Nephron (organoid): ENCODE results near the gene ZDHHC14.

Experiments
- H3K27ac Mint-ChIP-seq, 3 experiments: 2 replicates each; pipeline ENCODE4 v1.8.0; 2020; ENCODE audit warnings: mixed read lengths in 3 of 3, mild to moderate bottlenecking in 2 of 3, moderate library complexity in 1 of 3
- H3K27me3 Mint-ChIP-seq: 2 replicates; pipeline ENCODE4 v1.8.0; 2021; ENCODE audit warnings: low read depth, mild to moderate bottlenecking, moderate library complexity, mixed read lengths
- H3K36me3 Mint-ChIP-seq: 2 replicates; pipeline ENCODE4 v1.8.0; 2020; ENCODE audit warnings: low read depth, mixed read lengths
- H3K4me1 Mint-ChIP-seq: 2 replicates; pipeline ENCODE4 v1.8.0; 2020; ENCODE audit warnings: mixed read lengths
- H3K4me3 Mint-ChIP-seq, 3 experiments: 2 replicates each; pipeline ENCODE4 v1.8.0; 2020; ENCODE audit warnings: mild to moderate bottlenecking in 3 of 3, mixed read lengths in 3 of 3, moderate library complexity in 2 of 3
- H3K9me3 Mint-ChIP-seq: 2 replicates; pipeline ENCODE4 v1.8.0; 2020; ENCODE audit warnings: mixed read lengths
- TF ChIP-seq, protein P1 (sequence below), 3 experiments: fragments of 200-600 bp; sonication (generic); IDR thresholded peaks; one replicate each; pipeline ENCODE4 v1.5.0; 2021; ENCODE audit warnings: antibody characterized with exemption in 3 of 3; ENCODE audit not compliant: unreplicated experiment in 3 of 3

The ZDHHC14 gene

GRCh38 chr6:157675831-157676230 lies 294.8 kb downstream of the ZDHHC14 start:
- no peak overlapping the region for H3K27ac Mint-ChIP-seq
- H3K27me3 Mint-ChIP-seq: peaks cover 5% of the 10 kb centered on the region
- no peaks in the 10 kb centered on the region for H3K9me3 Mint-ChIP-seq
- TF ChIP-seq, protein P1, sequence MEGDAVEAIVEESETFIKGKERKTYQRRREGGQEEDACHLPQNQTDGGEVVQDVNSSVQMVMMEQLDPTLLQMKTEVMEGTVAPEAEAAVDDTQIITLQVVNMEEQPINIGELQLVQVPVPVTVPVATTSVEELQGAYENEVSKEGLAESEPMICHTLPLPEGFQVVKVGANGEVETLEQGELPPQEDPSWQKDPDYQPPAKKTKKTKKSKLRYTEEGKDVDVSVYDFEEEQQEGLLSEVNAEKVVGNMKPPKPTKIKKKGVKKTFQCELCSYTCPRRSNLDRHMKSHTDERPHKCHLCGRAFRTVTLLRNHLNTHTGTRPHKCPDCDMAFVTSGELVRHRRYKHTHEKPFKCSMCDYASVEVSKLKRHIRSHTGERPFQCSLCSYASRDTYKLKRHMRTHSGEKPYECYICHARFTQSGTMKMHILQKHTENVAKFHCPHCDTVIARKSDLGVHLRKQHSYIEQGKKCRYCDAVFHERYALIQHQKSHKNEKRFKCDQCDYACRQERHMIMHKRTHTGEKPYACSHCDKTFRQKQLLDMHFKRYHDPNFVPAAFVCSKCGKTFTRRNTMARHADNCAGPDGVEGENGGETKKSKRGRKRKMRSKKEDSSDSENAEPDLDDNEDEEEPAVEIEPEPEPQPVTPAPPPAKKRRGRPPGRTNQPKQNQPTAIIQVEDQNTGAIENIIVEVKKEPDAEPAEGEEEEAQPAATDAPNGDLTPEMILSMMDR (IDR thresholded peaks at IDR 0.05; ENCODE audit: unreplicated experiment in 3 of 3): no peak
- peaks cover 8% of the 10 kb centered on the region for H3K4me1 Mint-ChIP-seq
- no peaks in the 10 kb centered on the region for H3K36me3 Mint-ChIP-seq
- H3K4me3 Mint-ChIP-seq: no peak overlapping the region

DNA sequence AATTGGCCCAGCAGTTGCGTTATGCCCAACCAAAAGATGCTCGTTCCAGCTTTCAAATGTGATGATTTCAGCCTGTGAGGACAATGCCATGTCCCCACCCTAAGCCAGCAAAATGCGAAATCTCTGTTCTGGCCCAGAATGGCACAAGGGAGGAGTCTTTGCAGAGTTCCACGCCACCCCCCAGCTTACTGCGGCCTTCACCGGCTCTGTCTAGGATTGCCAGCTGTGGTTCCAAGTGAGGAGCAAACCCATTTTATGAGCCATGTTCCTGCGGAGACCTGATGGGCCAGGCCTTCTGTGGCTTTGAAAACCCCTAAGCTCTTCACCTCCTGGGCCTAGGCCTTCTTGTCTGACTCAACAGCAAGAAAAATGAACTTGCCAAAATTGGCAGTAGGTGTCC lies 295.3 kb downstream of the ZDHHC14 start:
- TF ChIP-seq, protein P1 (IDR thresholded peaks at IDR 0.05; ENCODE audit: unreplicated experiment in 3 of 3): no peak
- no peaks in the 10 kb centered on the region for H3K9me3 Mint-ChIP-seq
- H3K4me1 Mint-ChIP-seq: peaks cover 5% of the 10 kb centered on the region
- H3K4me3 Mint-ChIP-seq: no peak overlapping the region
- H3K27me3 Mint-ChIP-seq: peaks cover 5% of the 10 kb centered on the region
- H3K27ac Mint-ChIP-seq: no peak overlapping the region
- H3K36me3 Mint-ChIP-seq: no peaks in the 10 kb centered on the region

GRCh38 chr6:157677235-157677634 lies 296.2 kb downstream of the ZDHHC14 start:
- Mint-ChIP-seq H3K27ac (no peak overlapping the region), H3K9me3 (no peaks in the 10 kb centered on the region), H3K4me3 (no peak overlapping the region), H3K36me3 (no peaks in the 10 kb centered on the region), H3K4me1 (peaks cover 5% of the 10 kb centered on the region), H3K27me3 (no peaks in the 10 kb centered on the region)
- TF ChIP-seq, protein P1 (IDR thresholded peaks at IDR 0.05; ENCODE audit: unreplicated experiment in 3 of 3): no peak

DNA sequence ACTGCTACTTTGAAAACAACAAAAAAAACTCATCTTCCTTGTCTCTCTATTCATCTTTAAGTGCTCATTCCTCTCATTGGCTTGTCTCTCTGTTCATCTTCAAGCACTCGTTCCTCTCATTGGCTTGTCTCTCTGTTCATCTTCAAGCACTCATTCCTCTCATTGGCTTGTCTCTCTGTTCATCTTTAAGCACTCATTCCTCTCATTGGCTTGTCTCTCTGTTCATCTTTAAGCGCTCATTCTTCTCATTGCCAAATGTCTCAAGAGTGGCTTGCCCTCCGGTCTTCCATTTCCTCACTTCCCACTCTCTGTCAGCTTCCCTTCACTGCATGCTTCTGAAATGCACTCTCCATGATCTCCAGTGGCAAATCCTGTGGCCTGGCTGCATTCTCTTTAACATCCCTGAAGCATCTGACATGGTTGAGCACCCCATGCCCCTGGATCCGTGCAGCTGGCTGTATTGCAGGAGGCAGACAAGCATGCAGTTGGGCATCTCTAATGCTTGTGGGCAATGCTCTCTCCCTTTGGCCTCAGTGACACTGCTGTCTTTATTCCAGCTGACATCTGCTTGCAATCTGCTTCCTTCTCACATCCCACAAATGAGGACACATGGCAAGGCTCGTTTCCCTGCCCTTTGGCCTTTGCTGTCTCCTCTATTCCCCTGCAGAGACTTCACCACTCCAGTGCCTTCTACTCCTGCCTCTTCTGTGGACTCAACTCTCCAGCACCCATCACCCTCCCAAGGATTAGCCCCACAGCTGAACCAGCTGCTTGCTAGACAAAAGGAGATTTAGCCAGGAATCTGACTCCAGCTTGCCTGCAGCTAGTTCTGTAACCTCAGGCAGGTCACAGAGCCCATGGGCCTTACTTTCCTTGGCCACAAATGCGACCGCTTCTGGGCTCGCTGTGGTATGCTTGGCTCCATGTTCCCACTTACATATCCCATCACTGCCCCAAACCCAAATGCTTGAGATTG lies 298.9 kb downstream of the ZDHHC14 start:
- Mint-ChIP-seq H3K4me1 (peaks cover 8% of the 10 kb centered on the region), H3K27me3 (peaks cover 4% of the 10 kb centered on the region), H3K27ac (no peak overlapping the region), H3K4me3 (no peak overlapping the region), H3K36me3 (no peaks in the 10 kb centered on the region), H3K9me3 (no peaks in the 10 kb centered on the region)
- TF ChIP-seq, protein P1 (IDR thresholded peaks at IDR 0.05; ENCODE audit: unreplicated experiment in 3 of 3): no peak

- H3K9me3 Mint-ChIP-seq: no peaks in the 10 kb centered on the region
- peaks cover 9% of the 10 kb centered on the region for H3K4me1 Mint-ChIP-seq
- TF ChIP-seq, protein P1 (IDR thresholded peaks at IDR 0.05; ENCODE audit: unreplicated experiment in 3 of 3): no peak
- no peaks in the 10 kb centered on the region for H3K36me3 Mint-ChIP-seq
- H3K27ac Mint-ChIP-seq: no peak overlapping the region
- peaks cover 4% of the 10 kb centered on the region for H3K27me3 Mint-ChIP-seq
- no peak overlapping the region for H3K4me3 Mint-ChIP-seq
These were observed 300.2 kb downstream of the ZDHHC14 start for GRCh38 chr6:157681041-157681650.
